Measurements from ENCODE around the gene GORASP1. TPM values are rescaled to one million over a fixed set of nuclear protein-coding genes. Genes with fewer than 3 reads are reported as not detected.
A peak's percentile ranks its signal among the peaks of the same experiment; 100 is the strongest.

Gene GORASP1
- total RNA-seq, 1 donor from 2014 or later = 86.9 TPM

DNA sequence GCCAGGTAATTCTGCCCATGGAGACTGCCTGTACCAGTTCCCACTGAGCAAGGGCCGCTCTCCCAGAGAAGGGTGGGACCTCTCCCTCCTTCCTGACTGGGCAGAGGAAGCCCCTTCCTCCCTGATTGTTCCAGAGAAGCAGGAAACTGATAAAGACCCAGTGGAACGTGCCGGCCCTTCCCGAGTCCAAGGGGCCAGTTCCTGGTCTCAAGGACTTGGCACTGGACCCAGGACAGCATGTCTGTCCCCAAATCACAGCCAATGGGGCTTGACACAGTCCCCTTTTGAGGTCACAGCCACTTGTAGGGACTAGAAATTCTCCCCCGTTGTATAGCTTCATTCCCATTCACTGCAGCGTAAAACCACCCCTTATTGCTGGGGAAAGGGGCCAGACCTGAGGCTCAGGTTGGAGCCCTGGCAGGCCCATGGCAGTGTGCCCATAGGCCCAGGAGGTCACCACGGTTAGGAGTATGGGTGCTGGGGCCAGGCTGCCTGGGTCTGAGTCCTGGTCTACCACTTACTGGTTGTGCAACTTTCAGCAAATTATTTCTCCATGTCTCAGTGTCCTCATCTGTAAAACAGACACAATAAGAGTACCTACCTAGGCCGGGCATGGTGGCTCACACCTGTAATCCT lies 27.9 kb upstream of the GORASP1 start:
- Histone ChIP-seq H3K27ac (peak overlapping the region; percentile 58), H3K4me3 (no peak overlapping the region), H3K36me3 (peaks cover 4% of the 10 kb centered on the region), H3K4me1 (peaks cover 45% of the 10 kb centered on the region), H3K9me3 (no peaks in the 10 kb centered on the region), H3K27me3 (no peaks in the 10 kb centered on the region)
- DNase-seq = peak; percentile 83
- TF ChIP-seq, protein P1, sequence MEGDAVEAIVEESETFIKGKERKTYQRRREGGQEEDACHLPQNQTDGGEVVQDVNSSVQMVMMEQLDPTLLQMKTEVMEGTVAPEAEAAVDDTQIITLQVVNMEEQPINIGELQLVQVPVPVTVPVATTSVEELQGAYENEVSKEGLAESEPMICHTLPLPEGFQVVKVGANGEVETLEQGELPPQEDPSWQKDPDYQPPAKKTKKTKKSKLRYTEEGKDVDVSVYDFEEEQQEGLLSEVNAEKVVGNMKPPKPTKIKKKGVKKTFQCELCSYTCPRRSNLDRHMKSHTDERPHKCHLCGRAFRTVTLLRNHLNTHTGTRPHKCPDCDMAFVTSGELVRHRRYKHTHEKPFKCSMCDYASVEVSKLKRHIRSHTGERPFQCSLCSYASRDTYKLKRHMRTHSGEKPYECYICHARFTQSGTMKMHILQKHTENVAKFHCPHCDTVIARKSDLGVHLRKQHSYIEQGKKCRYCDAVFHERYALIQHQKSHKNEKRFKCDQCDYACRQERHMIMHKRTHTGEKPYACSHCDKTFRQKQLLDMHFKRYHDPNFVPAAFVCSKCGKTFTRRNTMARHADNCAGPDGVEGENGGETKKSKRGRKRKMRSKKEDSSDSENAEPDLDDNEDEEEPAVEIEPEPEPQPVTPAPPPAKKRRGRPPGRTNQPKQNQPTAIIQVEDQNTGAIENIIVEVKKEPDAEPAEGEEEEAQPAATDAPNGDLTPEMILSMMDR (IDR thresholded peaks at IDR 0.05) = no peak
- intact Hi-C loops (cut with DNase I) = no loop called here
- peak; percentile 70 for ATAC-seq

DNA sequence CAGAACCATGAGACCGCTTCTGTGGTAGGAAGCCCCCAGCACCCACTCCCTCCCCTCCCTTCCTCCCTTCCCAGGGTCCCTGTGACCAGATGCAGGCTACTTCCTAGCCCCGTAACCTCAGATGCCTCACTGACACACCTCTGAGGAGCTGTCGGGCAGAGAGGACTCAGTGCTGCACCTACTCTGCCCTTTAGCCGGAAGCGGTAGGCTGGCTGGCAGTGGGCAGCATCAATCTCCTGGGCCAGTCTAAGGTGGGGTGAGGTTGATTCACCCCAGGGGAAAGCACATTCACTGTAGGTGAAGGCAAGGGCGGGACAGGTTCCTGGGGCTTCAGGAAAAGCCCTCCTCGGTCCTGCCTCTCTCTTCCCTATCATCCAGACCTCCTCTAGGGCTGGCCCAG lies 26.9 kb upstream of the GORASP1 start:
- no peaks in the 10 kb centered on the region for H3K27me3 ChIP-seq
- no peaks in the 10 kb centered on the region for H3K9me3 ChIP-seq
- TF ChIP-seq, protein P1 (IDR thresholded peaks at IDR 0.05) = no peak
- peaks cover 43% of the 10 kb centered on the region for H3K4me1 ChIP-seq
- DNase-seq (no peak), ATAC-seq (no peak)
- intact Hi-C loops (cut with DNase I) = no loop called here
- H3K27ac ChIP-seq = peak overlapping the region; percentile 58
- no peak overlapping the region for H3K4me3 ChIP-seq
- H3K36me3 ChIP-seq = no peaks in the 10 kb centered on the region

DNA sequence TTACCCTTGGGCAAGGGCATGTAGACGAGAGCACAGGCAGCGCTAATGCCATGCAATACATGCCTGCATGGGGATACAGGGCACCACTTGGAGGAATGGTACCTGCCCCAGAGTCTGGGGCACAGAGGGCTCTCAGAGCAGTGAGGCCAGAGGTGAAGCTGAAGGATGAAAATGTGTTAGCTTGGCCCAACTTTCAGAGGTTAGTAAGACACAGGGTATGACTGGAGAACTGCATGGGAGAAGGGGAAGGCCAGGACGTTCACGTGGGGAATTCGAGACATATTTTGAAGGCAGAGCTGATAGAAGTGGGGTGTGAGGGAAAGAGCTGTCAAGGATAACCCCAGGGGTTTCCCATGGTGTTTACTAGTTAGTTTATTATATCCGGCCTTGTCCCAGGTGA lies 26.4 kb upstream of the GORASP1 start:
- ATAC-seq (no peak), DNase-seq (no peak)
- intact Hi-C loops (cut with DNase I) = no loop called here
- Histone ChIP-seq H3K9me3 (no peaks in the 10 kb centered on the region), H3K27ac (no peak overlapping the region), H3K27me3 (no peaks in the 10 kb centered on the region), H3K4me1 (peaks cover 43% of the 10 kb centered on the region), H3K4me3 (no peak overlapping the region), H3K36me3 (no peaks in the 10 kb centered on the region)
- TF ChIP-seq, protein P1 (IDR thresholded peaks at IDR 0.05) = no peak

DNA sequence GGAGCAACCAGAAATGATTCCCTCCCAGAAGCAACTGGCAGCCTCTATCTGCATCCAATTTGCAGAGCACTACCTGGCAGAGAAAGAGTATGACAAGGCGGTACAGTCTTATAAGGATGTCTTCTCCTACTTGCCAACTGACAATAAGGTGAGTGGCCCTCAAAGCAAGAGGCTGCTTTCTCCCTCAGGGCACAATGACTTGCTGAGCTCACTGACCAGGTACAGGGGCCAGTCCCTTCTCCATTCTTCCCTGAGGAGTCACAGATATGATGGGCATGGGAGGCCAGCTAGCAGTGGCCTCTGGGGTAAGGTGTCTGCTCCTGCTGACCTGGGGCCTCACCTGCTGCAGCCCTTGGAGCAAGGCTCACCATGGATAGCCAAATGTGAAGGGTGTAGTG lies 25.7 kb upstream of the GORASP1 start:
- peak overlapping the region; percentile 7 for H3K27ac ChIP-seq
- peaks cover 43% of the 10 kb centered on the region for H3K4me1 ChIP-seq
- TF ChIP-seq, protein P1 (IDR thresholded peaks at IDR 0.05) = no peak
- intact Hi-C loops (cut with DNase I) = no loop called here
- DNase-seq = no peak
- no peaks in the 10 kb centered on the region for H3K27me3 ChIP-seq
- no peak for ATAC-seq
- H3K9me3 ChIP-seq = no peaks in the 10 kb centered on the region
- H3K4me3 ChIP-seq = no peak overlapping the region
- no peaks in the 10 kb centered on the region for H3K36me3 ChIP-seq

DNA sequence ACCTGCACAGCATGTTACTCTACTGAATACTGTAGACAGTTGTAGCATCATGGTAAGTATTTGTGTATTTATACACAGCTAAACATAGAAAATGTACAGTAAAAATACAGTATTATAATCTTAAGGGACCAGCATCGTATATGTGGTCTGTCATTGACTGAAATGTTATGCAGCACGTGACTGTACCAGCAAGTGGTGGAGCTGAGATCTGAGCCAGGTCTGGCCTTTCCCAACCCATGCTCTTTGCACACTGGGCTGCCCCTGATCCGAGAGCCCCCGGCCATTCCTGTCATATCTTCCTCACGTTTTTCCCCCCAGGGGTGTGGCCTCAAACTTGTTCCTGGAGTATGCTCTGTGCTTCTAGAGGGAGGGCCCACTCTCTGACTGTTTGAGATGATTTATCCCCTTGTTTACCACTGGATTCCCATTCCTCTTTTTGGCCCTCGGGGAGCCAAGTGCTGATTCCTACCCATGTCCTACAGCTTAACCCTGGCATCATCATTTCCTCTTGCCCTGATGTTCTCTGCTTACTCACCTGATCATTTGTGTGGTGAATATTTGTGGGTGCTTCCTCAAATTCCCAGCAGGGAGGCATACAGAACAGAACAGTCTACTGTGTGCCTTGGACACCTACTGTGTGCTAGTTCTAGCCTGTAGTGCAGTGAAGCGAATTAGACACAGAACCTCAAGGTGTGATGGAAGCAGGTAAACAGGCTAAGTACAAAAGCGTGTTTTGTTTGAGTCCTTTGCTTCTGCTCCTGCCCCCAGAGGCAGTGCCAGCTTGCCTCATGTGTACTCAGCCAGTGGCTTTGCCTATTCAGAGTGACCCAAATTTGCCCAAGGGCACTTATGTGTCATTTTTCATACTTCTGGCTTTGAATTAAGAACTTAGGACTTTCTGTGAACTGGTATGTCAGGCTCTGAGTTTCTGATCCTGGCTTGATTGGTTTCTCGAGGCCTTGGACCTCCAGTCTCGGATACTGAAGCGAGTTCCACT lies 25.0 kb upstream of the GORASP1 start:
- H3K36me3 ChIP-seq = no peaks in the 10 kb centered on the region
- DNase-seq (no peak), ATAC-seq (peak; percentile 37)
- no peaks in the 10 kb centered on the region for H3K9me3 ChIP-seq
- TF ChIP-seq, protein P1 (IDR thresholded peaks at IDR 0.05) = no peak
- intact Hi-C loops (cut with DNase I) = no loop called here
- H3K4me3 ChIP-seq = no peak overlapping the region
- H3K4me1 ChIP-seq = peaks cover 43% of the 10 kb centered on the region
- H3K27me3 ChIP-seq = no peaks in the 10 kb centered on the region
- peak overlapping the region; percentile 7 for H3K27ac ChIP-seq
